GM12878 (cell line): ENCODE data around the gene CFAP299.

Experiments used
- BACH1 ChIP-seq: fragments of 450-650 bp; IDR thresholded peaks from 2 replicates; pipeline ENCODE4 v1.6.1; 2017; ENCODE audit warnings: mild to moderate bottlenecking, borderline replicate concordance
- CTCF ChIP-seq, 3 experiments: IDR thresholded peaks in 2 of 3; conservative IDR thresholded peaks in 1 of 3; 2 replicates each; pipeline ENCODE4 v1.5.1; 2011; ENCODE audit warnings: low read depth in 3 of 3, low read length in 3 of 3, mild to moderate bottlenecking in 3 of 3, control low read depth in 2 of 3, moderate library complexity in 2 of 3, inconsistent platforms in 1 of 3, mixed read lengths in 1 of 3; ENCODE audit not compliant: control insufficient read depth in 2 of 3, insufficient read depth in 1 of 3; ENCODE audit errors: extremely low read depth in 1 of 3
- GABPA ChIP-seq: IDR thresholded peaks from 2 replicates; pipeline ENCODE4 v1.6.1; 2014; ENCODE audit warnings: antibody characterized with exemption, low read depth, mild to moderate bottlenecking, inconsistent platforms
- GATAD2B ChIP-seq: fragments of 450-650 bp; conservative IDR thresholded peaks from 2 replicates; pipeline ENCODE4 v1.6.1; 2017; ENCODE audit warnings: low read depth, mild to moderate bottlenecking, moderate library complexity

GRCh38 chr4:80385397-80386280 lies 50.1 kb downstream of the CFAP299 start:
- no peak for TF ChIP-seq CTCF (IDR thresholded peaks at IDR 0.05 in 2 of 3, conservative IDR thresholded peaks at IDR 0.05 in 1 of 3; ENCODE audit: control insufficient read depth in 2 of 3, extremely low read depth in 1 of 3, insufficient read depth in 1 of 3, low read depth in 3 of 3, low read length in 3 of 3)
- TF ChIP-seq BACH1 = no peak
- no peak for TF ChIP-seq GABPA
- TF ChIP-seq GATAD2B = no peak
